ENCODE data around the gene FOXL2. TPM values are rescaled to one million over a fixed set of nuclear protein-coding genes. Genes with fewer than 3 reads are reported as not detected.
A peak's percentile ranks its signal among the peaks of the same experiment; 100 is the strongest.

The FOXL2 gene
- total and polyA plus RNA-seq, 9 of the 15 experiments (the other 6 are each of a cell fraction or from before 2014, with no cell fraction given), result 0.27 to 22.1 (median 3.2) TPM

DNA sequence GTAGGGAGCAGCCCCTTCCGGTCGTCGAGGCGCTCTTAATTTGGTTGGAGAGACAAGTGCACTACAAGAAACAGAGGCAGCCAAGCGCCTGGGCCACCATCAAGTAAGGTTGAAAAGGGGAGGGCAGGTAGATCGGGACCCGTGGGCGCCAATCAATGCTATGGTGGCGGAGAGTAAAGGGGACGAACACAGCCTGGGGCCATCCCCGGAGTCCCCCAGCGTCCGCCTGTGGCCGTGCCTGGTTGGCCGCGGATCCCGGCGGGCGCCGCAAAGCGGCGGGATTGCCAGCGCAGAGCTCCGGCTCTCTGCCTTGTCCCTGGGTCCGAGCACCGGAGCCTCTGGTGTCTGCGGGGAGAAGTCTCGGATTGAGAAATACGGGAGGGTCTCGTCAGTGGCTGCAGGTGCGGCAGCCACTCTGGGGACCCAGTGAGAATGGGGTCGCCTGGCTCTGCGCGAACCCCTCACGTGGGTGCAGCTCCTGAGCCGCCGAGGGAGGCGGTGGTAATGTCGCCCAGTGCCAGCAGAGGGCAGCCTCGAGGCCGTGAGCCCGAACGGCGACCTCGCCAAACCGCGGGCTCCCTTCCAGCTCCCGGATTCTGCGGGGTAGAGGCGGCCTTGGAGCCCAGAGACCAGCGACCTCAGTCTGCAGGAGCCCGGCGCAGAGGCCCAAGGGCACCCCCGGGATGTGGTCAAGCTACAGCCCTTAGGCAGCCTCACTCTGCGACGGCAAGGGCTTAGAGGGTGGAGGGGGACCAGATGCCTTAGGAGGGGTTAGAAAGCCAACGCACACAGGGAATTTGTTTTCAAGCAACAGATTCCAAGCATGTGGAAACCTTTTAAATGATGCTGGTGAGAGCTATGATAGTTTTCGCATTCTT is 10.8 kb downstream of the FOXL2 start:
- 9% methylated on average over 36 of the region's 58 CpGs for whole genome bisulfite sequencing (ENCODE audit: insufficient coverage, low coverage, missing lambda C conversion rate)
- peak overlapping the region; percentile 75 for H3K4me2 ChIP-seq (ENCODE audit: insufficient read depth, low read length)
- H3K27me3 ChIP-seq (ENCODE audit: control insufficient read depth in 2 of 2, insufficient read depth in 2 of 2, low read length in 2 of 2), result no peaks in the 10 kb centered on the region
- H3K4me1 ChIP-seq (replicated peaks in 1 of 2; ENCODE audit: control insufficient read depth in 2 of 2, insufficient read depth in 2 of 2, low read length in 2 of 2), result peaks cover 4 to 43% of the 10 kb centered on the region in 2 experiments; a peak in 3 of 5 replicates
- peak overlapping the region; percentile 54 for H3K27ac ChIP-seq (ENCODE audit: extremely low read depth, low read depth, low read length)
- DNase-seq (ENCODE audit: extremely low read depth in 1 of 4, low spot score in 3 of 4) (peak; percentile 85 to 91 (median 88)), ATAC-seq (peak; percentile 88), FAIRE-seq (peak; percentile 84)
- H4K20me1 ChIP-seq (replicated peaks; ENCODE audit: control insufficient read depth, insufficient read depth, low read length), result no peaks in the 10 kb centered on the region; the same call in 1 of the 2 replicates
- intact Hi-C loops (cut with micrococcal nuclease), result loop anchor here (5.0 kb wide), 1 partner anchor 391 kb away; no protein-coding TSS in a partner anchor
- H3K9me3 ChIP-seq (replicated peaks; ENCODE audit: control insufficient read depth, insufficient read depth, low read depth, low read length), result no peaks in the 10 kb centered on the region
- ChIA-PET CTCF (ENCODE audit: low intra/inter-chr PET ratio) (interaction anchor here (0.6 to 1.9 kb wide), 3 partner anchors 11 to 1928 kb away, joined by 4 to 8 read pairs (median 6); partner anchors contain the start of genes FOXL2 and FOXL2NB), POLR2A (interaction anchor here (0.6 to 1.6 kb wide), 13 partner anchors 9 to 810 kb away, joined by 3 to 10 read pairs (median 3); partner anchors contain the start of genes FOXL2 and FOXL2NB)
- peak overlapping the region; percentile 45 for H3K4me3 ChIP-seq
- no peaks in the 10 kb centered on the region for H3K9me1 ChIP-seq (ENCODE audit: control insufficient read depth, insufficient read depth, low read length)
- in situ Hi-C loops (cut with MboI), result loop anchor here (5.0 to 25.0 kb wide), 3 partner anchors 396 to 874 kb away; no protein-coding TSS in a partner anchor
- no TSS peak for BruUV-seq (replicated peaks)
- H3K79me2 ChIP-seq (ENCODE audit: control insufficient read depth, insufficient read depth, low read length), result peaks cover 3% of the 10 kb centered on the region; the same call in 1 of the 3 replicates
- H3K9ac ChIP-seq (ENCODE audit: insufficient read depth in 1 of 2, low read depth in 2 of 2, low read length in 2 of 2), result peak overlapping the region; percentile 67 to 93
- H3K36me3 ChIP-seq (ENCODE audit: control insufficient read depth, insufficient read depth, low read length), result peaks cover 3% of the 10 kb centered on the region; the same call in 1 of the 3 replicates
- H2AFZ ChIP-seq (ENCODE audit: low read depth, low read length), result peak overlapping the region; percentile 92
- TF ChIP-seq, protein P1, sequence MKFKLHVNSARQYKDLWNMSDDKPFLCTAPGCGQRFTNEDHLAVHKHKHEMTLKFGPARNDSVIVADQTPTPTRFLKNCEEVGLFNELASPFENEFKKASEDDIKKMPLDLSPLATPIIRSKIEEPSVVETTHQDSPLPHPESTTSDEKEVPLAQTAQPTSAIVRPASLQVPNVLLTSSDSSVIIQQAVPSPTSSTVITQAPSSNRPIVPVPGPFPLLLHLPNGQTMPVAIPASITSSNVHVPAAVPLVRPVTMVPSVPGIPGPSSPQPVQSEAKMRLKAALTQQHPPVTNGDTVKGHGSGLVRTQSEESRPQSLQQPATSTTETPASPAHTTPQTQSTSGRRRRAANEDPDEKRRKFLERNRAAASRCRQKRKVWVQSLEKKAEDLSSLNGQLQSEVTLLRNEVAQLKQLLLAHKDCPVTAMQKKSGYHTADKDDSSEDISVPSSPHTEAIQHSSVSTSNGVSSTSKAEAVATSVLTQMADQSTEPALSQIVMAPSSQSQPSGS (CRISPR knock-in tag; IDR thresholded peaks at IDR 0.05), result no peak
- TF ChIP-seq POLR2A (conservative IDR thresholded peaks at IDR 0.05) (peak; percentile 58), CXXC5 (CRISPR knock-in tag; IDR thresholded peaks at IDR 0.05) (peak; percentile 84), MECOM (CRISPR knock-in tag; IDR thresholded peaks at IDR 0.05) (no peak), REST (IDR thresholded peaks at IDR 0.05; ENCODE audit: borderline replicate concordance) (peak; percentile 70; the same call in 1 of the 2 replicates), REST (CRISPR knock-in tag; IDR thresholded peaks at IDR 0.05; ENCODE audit: low read depth) (peak; percentile 52; the same call in 1 of the 2 replicates), OTX1 (CRISPR knock-in tag; IDR thresholded peaks at IDR 0.05) (no peak)
- TF ChIP-seq, protein P2, sequence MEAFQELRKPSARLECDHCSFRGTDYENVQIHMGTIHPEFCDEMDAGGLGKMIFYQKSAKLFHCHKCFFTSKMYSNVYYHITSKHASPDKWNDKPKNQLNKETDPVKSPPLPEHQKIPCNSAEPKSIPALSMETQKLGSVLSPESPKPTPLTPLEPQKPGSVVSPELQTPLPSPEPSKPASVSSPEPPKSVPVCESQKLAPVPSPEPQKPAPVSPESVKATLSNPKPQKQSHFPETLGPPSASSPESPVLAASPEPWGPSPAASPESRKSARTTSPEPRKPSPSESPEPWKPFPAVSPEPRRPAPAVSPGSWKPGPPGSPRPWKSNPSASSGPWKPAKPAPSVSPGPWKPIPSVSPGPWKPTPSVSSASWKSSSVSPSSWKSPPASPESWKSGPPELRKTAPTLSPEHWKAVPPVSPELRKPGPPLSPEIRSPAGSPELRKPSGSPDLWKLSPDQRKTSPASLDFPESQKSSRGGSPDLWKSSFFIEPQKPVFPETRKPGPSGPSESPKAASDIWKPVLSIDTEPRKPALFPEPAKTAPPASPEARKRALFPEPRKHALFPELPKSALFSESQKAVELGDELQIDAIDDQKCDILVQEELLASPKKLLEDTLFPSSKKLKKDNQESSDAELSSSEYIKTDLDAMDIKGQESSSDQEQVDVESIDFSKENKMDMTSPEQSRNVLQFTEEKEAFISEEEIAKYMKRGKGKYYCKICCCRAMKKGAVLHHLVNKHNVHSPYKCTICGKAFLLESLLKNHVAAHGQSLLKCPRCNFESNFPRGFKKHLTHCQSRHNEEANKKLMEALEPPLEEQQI (IDR thresholded peaks at IDR 0.05), result 0 out of 2 replicates have a peak, but pooled peaks have one; percentile 16
